ENCODE measurements around the gene ALDOC. TPM values are rescaled to one million over a fixed set of nuclear protein-coding genes. Genes with fewer than 3 reads are reported as not detected.

ALDOC gene
- polyA plus RNA-seq, 1 donor (not counting 4 experiments of a cell fraction or from before 2014, with no cell fraction given) = 32.5 TPM

DNA sequence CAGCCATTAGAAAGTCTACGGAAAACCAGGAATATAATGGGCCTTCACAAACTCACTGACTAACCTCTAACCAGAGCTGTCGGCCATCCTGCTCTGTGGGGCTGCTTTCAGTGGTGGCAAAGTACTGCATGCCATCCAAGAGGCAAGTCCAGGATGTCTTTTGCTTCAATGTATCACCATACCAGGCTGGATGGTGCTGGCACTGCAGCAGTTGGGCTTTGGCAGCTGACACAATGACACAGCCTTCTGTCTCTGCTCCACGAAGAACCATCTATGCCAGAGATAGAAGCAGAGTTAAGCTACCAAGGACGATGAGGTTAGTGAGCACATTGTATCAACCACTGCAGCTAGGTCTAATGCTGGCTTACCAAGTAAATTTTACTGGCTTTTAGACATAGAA lies 47.0 kb upstream of the ALDOC start:
- no peak overlapping the region for H2AFZ ChIP-seq (ENCODE audit: control insufficient read depth, low read length)
- no peak overlapping the region for H3K4me2 ChIP-seq (ENCODE audit: control insufficient read depth, extremely low read depth, insufficient read depth, low read depth, low read length)
- H3K27me3 ChIP-seq (ENCODE audit: control insufficient read depth, extremely low read depth, insufficient read depth, low read length) = no peaks in the 10 kb centered on the region
- H3K9ac ChIP-seq (ENCODE audit: control insufficient read depth, extremely low read depth, insufficient read depth, low read length) = no peak overlapping the region
- FAIRE-seq (no peak), DNase-seq (ENCODE audit: low read depth, low spot score) (no peak)
- H3K27ac ChIP-seq (ENCODE audit: control insufficient read depth, insufficient read depth, low read length) = no peak overlapping the region
- no peaks in the 10 kb centered on the region for H3K9me3 ChIP-seq (ENCODE audit: control insufficient read depth, low read depth, low read length)
- TF ChIP-seq, protein P1, sequence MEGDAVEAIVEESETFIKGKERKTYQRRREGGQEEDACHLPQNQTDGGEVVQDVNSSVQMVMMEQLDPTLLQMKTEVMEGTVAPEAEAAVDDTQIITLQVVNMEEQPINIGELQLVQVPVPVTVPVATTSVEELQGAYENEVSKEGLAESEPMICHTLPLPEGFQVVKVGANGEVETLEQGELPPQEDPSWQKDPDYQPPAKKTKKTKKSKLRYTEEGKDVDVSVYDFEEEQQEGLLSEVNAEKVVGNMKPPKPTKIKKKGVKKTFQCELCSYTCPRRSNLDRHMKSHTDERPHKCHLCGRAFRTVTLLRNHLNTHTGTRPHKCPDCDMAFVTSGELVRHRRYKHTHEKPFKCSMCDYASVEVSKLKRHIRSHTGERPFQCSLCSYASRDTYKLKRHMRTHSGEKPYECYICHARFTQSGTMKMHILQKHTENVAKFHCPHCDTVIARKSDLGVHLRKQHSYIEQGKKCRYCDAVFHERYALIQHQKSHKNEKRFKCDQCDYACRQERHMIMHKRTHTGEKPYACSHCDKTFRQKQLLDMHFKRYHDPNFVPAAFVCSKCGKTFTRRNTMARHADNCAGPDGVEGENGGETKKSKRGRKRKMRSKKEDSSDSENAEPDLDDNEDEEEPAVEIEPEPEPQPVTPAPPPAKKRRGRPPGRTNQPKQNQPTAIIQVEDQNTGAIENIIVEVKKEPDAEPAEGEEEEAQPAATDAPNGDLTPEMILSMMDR (optimal IDR thresholded peaks at IDR 0.05 in 1 of 3, IDR thresholded peaks at IDR 0.05 in 1 of 3, conservative IDR thresholded peaks at IDR 0.05 in 1 of 3; ENCODE audit: extremely low read depth in 1 of 3, insufficient read depth in 2 of 3, low read length in 3 of 3) = no peak
- TF ChIP-seq EZH2 (IDR thresholded peaks at IDR 0.05; ENCODE audit: low read length) = no peak
- no peaks in the 10 kb centered on the region for H3K79me2 ChIP-seq (ENCODE audit: control insufficient read depth, insufficient read depth, low read length)
- no peak overlapping the region for H3K4me3 ChIP-seq (ENCODE audit: control insufficient read depth in 2 of 3, extremely low read depth in 1 of 3, insufficient read depth in 2 of 3, low read depth in 1 of 3, low read length in 3 of 3)
- dilution Hi-C loops (cut with MboI; ENCODE audit: extremely low pct_ligation_motif_present, low sequenced_read_pairs) = no loop called here
- H4K20me1 ChIP-seq (ENCODE audit: control insufficient read depth, extremely low read depth, insufficient read depth, low read length) = no peaks in the 10 kb centered on the region
- H3K4me1 ChIP-seq (ENCODE audit: control insufficient read depth, extremely low read depth, insufficient read depth, low read length) = no peaks in the 10 kb centered on the region
- H3K9me1 ChIP-seq (ENCODE audit: control insufficient read depth, extremely low read depth, insufficient read depth, low read length) = no peaks in the 10 kb centered on the region
- H3K36me3 ChIP-seq (ENCODE audit: control insufficient read depth in 2 of 2, extremely low read depth in 1 of 2, insufficient read depth in 2 of 2, low read length in 2 of 2) = peaks cover 50 to 62% of the 10 kb centered on the region in 2 experiments

DNA sequence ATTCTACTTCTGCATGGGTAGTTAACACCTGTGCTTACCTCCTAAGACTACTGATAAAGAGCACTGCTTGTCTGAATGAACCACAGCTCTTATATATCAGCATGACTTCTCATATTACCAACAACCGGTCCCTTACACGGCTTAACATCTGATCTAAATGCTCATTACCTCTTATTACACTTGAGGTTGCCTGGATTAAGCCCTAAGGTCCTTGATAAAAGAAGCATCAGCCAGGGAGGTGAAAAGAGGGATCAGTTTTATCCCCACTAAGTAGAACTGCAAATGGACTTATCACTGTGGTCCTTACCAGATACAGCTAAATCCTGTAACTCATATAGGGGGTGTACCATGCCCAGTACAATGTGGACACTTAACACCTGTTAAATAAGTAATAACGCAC lies 45.5 kb upstream of the ALDOC start:
- H3K79me2 ChIP-seq (ENCODE audit: control insufficient read depth, insufficient read depth, low read length) = no peaks in the 10 kb centered on the region
- H3K9me3 ChIP-seq (ENCODE audit: control insufficient read depth, low read depth, low read length) = no peaks in the 10 kb centered on the region
- no peak overlapping the region for H2AFZ ChIP-seq (ENCODE audit: control insufficient read depth, low read length)
- dilution Hi-C loops (cut with MboI; ENCODE audit: extremely low pct_ligation_motif_present, low sequenced_read_pairs) = no loop called here
- H3K36me3 ChIP-seq (ENCODE audit: control insufficient read depth in 2 of 2, extremely low read depth in 1 of 2, insufficient read depth in 2 of 2, low read length in 2 of 2) = peaks cover 47 to 55% of the 10 kb centered on the region in 2 experiments
- TF ChIP-seq, protein P1 (optimal IDR thresholded peaks at IDR 0.05 in 1 of 3, IDR thresholded peaks at IDR 0.05 in 1 of 3, conservative IDR thresholded peaks at IDR 0.05 in 1 of 3; ENCODE audit: extremely low read depth in 1 of 3, insufficient read depth in 2 of 3, low read length in 3 of 3) = no peak
- no peak for TF ChIP-seq EZH2 (IDR thresholded peaks at IDR 0.05; ENCODE audit: low read length)
- no peak for FAIRE-seq
- no peak overlapping the region for H3K4me2 ChIP-seq (ENCODE audit: control insufficient read depth, extremely low read depth, insufficient read depth, low read depth, low read length)
- no peak overlapping the region for H3K27ac ChIP-seq (ENCODE audit: control insufficient read depth, insufficient read depth, low read length)
- no peaks in the 10 kb centered on the region for H4K20me1 ChIP-seq (ENCODE audit: control insufficient read depth, extremely low read depth, insufficient read depth, low read length)
- H3K9ac ChIP-seq (ENCODE audit: control insufficient read depth, extremely low read depth, insufficient read depth, low read length) = no peak overlapping the region
- no peak overlapping the region for H3K4me3 ChIP-seq (ENCODE audit: control insufficient read depth in 2 of 3, extremely low read depth in 1 of 3, insufficient read depth in 2 of 3, low read depth in 1 of 3, low read length in 3 of 3)
- no peaks in the 10 kb centered on the region for H3K4me1 ChIP-seq (ENCODE audit: control insufficient read depth, extremely low read depth, insufficient read depth, low read length)
- no peaks in the 10 kb centered on the region for H3K9me1 ChIP-seq (ENCODE audit: control insufficient read depth, extremely low read depth, insufficient read depth, low read length)
- no peak for DNase-seq (ENCODE audit: low read depth, low spot score)
- H3K27me3 ChIP-seq (ENCODE audit: control insufficient read depth, extremely low read depth, insufficient read depth, low read length) = no peaks in the 10 kb centered on the region
